Keratinocyte (primary cell): ENCODE measurements around the gene ARL15.

Experiments
- EZH2 ChIP-seq: IDR thresholded peaks from one replicate; pipeline ENCODE4 v1.6.1; 2012; ENCODE audit warnings: inconsistent platforms, mild to moderate bottlenecking, low read length, moderate library complexity
- TF ChIP-seq, protein P1 (sequence below), 3 experiments: IDR thresholded peaks in 1 of 3; conservative IDR thresholded peaks in 1 of 3; optimal IDR thresholded peaks in 1 of 3; 2 replicates in 2 of 3; 3 replicates in 1 of 3; pipeline versions ENCODE3 to v1.5.1; 2011; ENCODE audit warnings: low read length in 3 of 3, mild to moderate bottlenecking in 3 of 3, moderate library complexity in 2 of 3, control low read depth in 1 of 3, inconsistent platforms in 1 of 3; ENCODE audit not compliant: insufficient read depth in 2 of 3; ENCODE audit errors: extremely low read depth in 1 of 3

DNA sequence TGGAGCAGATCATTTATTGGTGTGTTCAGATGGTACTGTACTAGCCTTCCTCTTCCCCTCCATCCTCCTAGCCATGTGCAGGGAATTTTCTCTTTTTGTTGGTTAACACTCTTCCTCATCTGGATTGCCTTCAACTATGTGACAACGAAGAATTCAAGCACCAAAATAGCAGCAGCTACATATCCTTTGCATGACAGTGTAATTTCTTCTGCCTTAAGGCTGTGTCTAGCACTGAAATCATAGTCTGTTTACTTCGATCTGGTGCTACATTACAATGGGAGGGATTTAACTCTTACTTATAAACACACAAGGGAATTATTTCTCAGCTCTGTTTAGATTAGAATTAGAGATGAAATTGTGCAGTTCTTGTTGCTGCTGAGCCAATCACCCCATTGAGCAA is 260.4 kb downstream of the ARL15 start:
- TF ChIP-seq, protein P1, sequence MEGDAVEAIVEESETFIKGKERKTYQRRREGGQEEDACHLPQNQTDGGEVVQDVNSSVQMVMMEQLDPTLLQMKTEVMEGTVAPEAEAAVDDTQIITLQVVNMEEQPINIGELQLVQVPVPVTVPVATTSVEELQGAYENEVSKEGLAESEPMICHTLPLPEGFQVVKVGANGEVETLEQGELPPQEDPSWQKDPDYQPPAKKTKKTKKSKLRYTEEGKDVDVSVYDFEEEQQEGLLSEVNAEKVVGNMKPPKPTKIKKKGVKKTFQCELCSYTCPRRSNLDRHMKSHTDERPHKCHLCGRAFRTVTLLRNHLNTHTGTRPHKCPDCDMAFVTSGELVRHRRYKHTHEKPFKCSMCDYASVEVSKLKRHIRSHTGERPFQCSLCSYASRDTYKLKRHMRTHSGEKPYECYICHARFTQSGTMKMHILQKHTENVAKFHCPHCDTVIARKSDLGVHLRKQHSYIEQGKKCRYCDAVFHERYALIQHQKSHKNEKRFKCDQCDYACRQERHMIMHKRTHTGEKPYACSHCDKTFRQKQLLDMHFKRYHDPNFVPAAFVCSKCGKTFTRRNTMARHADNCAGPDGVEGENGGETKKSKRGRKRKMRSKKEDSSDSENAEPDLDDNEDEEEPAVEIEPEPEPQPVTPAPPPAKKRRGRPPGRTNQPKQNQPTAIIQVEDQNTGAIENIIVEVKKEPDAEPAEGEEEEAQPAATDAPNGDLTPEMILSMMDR (optimal IDR thresholded peaks at IDR 0.05 in 1 of 3, IDR thresholded peaks at IDR 0.05 in 1 of 3, conservative IDR thresholded peaks at IDR 0.05 in 1 of 3; ENCODE audit: extremely low read depth in 1 of 3, insufficient read depth in 2 of 3, low read length in 3 of 3): no peak
- TF ChIP-seq EZH2: no peak
